Activated naive CD4-positive, alpha-beta T cell treated with anti-CD3 and anti-CD28 coated beads, Interleukin-2, amount 50 U/mL, for 16 hours (primary cell): ENCODE measurements around the gene CARD18.

Source experiments
- DNase-seq: peaks from one replicate; pipeline ENCODE4 v3.0.0-alpha.2; 2020

Gene CARD18, protein sequence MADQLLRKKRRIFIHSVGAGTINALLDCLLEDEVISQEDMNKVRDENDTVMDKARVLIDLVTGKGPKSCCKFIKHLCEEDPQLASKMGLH

GRCh38 chr11:105139669-105140068, at the start of gene CARD18:
Gene CARD18, minus strand, starts transcription at chr11:105139769. Its CDS starts 43 bp downstream, at chr11:105139726.
- no peak for DNase-seq

- no peak for DNase-seq
Measured at GRCh38 chr11:105183987-105184386, 44.4 kb upstream of the CARD18 start.

GRCh38 chr11:105183426-105183825, 43.9 kb upstream of the CARD18 start:
- DNase-seq, result no peak

- no peak for DNase-seq
Measured at GRCh38 chr11:105181521-105181920, 42.0 kb upstream of the CARD18 start.

- DNase-seq, result no peak
Measured at GRCh38 chr11:105181100-105181499, 41.5 kb upstream of the CARD18 start.

DNA sequence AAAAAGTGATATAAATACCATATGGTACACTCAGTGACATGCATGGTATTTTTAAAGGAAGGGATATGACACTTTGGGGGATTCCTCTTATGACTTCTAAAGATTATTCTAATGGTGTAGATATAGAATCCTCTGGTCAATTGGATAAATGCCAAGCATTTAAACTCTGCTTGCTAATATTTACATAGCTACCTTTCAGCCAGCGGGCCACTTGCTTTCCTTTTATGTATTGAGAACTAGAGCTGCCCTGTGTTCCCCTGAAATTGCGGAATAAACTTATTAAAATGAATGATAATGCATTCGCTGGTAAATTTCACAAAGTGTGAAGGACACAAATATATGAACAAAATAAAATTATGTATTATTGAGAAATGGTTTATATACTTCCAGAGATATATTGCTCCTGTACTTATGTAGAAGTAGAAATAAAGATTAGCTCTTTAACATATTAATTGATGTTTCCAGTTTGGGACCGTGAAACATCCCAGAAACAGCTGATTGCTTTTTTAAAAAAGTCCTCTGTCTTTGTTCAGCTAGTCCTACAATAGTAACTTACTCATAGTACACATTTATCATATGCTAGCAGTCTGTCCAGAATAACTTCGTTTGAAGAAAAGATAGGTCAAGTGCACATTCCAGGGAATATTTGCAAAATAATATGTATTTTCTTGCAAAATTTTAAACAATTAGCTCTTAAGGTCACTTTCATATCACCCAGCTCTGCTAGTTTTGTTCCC, 40.1 kb upstream of the CARD18 start:
- DNase-seq, result no peak

- DNase-seq, result no peak
Measured at GRCh38 chr11:105177658-105178057, 38.1 kb upstream of the CARD18 start.

DNA sequence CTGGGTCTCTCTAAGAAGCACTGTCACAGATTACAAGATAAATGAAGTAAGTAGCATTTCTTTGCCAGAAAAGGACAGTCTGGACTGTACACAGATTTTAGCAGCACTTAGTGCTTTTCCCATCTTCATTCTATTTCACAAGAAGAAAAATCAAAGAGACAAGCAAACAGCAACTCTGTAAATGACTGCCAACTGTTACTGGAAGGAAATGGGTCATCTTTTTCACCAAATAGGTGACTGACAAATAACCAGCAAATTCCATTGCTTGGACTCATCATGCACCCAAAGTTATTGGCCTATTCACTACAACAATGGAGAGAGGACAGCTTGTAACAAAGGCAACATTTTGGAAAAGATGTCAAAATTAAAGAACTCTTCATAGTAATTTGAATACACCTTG, 28.9 kb upstream of the CARD18 start:
- no peak for DNase-seq

DNA sequence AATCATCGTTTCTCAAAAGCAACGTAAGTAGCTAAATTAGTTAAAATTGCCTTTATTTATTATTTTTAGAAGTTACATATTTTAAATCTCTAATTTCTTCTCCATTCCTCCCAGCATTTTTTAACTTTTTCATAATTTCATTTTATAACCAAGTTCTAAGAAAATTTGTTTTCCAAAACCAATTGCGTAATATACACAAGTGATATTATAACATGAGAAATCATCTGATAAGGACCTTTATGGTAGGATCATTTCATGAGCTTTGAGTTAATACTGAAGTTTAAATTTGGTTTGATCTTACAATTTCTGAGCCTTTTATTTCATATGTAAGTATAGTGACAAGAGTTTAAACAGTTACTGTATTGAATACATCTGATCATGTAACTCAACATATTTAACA, 27.7 kb upstream of the CARD18 start:
- no peak for DNase-seq

DNA sequence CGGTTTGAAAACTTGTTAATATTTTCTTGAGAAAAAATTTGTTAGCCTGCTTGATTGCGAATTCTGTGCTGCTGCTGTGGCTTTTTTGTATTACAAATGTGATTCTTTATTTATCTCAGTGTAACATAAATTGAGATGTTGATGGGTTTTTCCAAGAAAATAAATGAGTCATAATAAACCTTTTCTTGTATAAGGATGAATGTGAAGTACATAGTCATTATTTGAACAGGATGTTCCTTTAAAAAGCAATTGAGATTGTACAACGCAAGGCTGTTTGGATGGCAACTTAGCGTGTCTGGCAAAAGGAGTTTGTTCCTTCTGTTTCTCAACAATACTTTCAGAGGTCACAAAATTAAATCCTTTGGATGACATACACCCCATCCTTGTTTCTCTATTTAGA, 24.6 kb upstream of the CARD18 start:
- DNase-seq, result no peak

GRCh38 chr11:105162506-105162905, 22.9 kb upstream of the CARD18 start:
- DNase-seq, result no peak

GRCh38 chr11:105158436-105158835, 18.9 kb upstream of the CARD18 start:
- no peak for DNase-seq

GRCh38 chr11:105156720-105157119, 17.2 kb upstream of the CARD18 start:
- DNase-seq, result no peak

- DNase-seq, result no peak
Measured at GRCh38 chr11:105156231-105156630, 16.7 kb upstream of the CARD18 start.

- no peak for DNase-seq
Measured at GRCh38 chr11:105155679-105156078, 16.1 kb upstream of the CARD18 start.

DNA sequence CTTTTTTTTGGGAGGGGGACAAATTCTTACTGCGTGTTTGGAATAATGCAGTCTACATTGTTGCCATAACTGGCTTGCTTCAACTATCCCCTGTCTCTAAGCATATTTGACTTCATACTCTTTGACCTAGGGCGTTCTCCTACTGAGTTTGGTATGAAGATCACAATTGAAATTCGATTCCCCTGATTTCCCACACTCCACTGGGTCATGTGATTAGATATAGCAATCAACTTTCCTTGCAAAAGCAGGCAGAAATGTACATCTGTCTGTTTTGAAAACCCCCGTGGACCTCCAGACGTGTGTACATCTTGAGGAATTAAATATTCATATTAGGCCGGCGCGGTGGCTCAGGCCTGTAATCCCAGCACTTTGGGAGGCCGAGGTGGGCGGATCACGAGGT, 13.8 kb upstream of the CARD18 start:
- DNase-seq, result no peak

GRCh38 chr11:105152560-105152959, 13.0 kb upstream of the CARD18 start:
- no peak for DNase-seq

- DNase-seq, result no peak
Measured at GRCh38 chr11:105152021-105152512, 12.5 kb upstream of the CARD18 start.

GRCh38 chr11:105149477-105149876, 9.9 kb upstream of the CARD18 start:
- no peak for DNase-seq

DNA sequence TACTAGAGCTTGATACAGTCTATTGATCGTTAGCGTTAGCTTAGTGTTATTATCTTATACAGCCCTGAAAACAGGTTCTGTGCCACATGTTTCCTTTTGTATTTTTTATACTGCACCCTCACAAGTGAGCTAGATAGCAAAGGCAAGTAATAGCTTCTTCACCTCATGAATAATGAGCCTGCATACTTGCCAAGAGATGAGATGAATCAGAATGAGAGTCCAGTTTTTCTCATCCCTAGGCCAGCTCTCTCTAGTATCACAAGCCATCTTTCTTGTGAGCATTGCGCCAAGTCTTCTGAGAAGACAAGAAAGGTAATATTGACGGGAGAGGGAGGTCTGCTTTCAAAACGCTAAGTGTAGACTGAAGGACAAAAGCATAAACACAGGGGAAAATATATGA, 8.7 kb upstream of the CARD18 start:
- no peak for DNase-seq

DNA sequence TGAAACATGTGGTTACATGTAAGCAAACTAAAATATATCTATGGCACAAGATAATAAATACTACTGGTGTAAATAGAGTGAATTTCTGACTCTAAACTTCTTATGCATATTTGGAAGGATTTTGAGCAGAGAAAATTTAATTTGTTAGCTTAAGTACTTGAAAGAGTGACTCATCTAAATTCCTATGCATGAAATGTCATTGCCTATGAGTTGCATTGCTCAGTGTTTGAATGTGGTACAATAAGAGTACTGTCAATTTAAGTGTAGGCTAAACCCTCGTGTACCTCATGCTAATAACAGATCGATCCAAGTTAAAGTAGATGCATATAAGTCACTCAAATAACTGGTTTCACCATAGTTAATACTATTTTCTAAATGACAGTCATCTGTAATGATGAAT, 5.3 kb upstream of the CARD18 start:
- no peak for DNase-seq

- DNase-seq, result no peak
Measured at GRCh38 chr11:105142167-105142566, 2.6 kb upstream of the CARD18 start.

GRCh38 chr11:105137286-105137685, 2.3 kb downstream of the CARD18 start:
- no peak for DNase-seq

- DNase-seq, result no peak
Measured at GRCh38 chr11:105135883-105136282, 3.7 kb downstream of the CARD18 start.
